Measurements from ENCODE around the gene CREM.
A peak's percentile ranks its signal among the peaks of the same experiment; 100 is the strongest.

The CREM gene

GRCh38 chr10:35126530-35127288, at the start of gene CREM:
Gene CREM, plus strand, starts transcription at chr10:35126846. Its CDS starts 10,990 bp downstream, at chr10:35137836.
- TF ChIP-seq NFIC (IDR thresholded peaks at IDR 0.05): peak; percentile 37; the same call in 1 of the 2 replicates
- TF ChIP-seq, protein P1, sequence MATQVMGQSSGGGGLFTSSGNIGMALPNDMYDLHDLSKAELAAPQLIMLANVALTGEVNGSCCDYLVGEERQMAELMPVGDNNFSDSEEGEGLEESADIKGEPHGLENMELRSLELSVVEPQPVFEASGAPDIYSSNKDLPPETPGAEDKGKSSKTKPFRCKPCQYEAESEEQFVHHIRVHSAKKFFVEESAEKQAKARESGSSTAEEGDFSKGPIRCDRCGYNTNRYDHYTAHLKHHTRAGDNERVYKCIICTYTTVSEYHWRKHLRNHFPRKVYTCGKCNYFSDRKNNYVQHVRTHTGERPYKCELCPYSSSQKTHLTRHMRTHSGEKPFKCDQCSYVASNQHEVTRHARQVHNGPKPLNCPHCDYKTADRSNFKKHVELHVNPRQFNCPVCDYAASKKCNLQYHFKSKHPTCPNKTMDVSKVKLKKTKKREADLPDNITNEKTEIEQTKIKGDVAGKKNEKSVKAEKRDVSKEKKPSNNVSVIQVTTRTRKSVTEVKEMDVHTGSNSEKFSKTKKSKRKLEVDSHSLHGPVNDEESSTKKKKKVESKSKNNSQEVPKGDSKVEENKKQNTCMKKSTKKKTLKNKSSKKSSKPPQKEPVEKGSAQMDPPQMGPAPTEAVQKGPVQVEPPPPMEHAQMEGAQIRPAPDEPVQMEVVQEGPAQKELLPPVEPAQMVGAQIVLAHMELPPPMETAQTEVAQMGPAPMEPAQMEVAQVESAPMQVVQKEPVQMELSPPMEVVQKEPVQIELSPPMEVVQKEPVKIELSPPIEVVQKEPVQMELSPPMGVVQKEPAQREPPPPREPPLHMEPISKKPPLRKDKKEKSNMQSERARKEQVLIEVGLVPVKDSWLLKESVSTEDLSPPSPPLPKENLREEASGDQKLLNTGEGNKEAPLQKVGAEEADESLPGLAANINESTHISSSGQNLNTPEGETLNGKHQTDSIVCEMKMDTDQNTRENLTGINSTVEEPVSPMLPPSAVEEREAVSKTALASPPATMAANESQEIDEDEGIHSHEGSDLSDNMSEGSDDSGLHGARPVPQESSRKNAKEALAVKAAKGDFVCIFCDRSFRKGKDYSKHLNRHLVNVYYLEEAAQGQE (IDR thresholded peaks at IDR 0.05; ENCODE audit: low read depth): no peak
- peak; percentile 62 for TF ChIP-seq TAF1 (IDR thresholded peaks at IDR 0.05; ENCODE audit: low read depth)
- TF ChIP-seq RAD21 (IDR thresholded peaks at IDR 0.05; ENCODE audit: low read depth): peak; percentile 52
- TF ChIP-seq CEBPB (IDR thresholded peaks at IDR 0.05): no peak
- TF ChIP-seq TCF12 (IDR thresholded peaks at IDR 0.05; ENCODE audit: low read depth): peak; percentile 42; the same call in 1 of the 2 replicates
- no peak; the same call in 1 of the 2 replicates for TF ChIP-seq EGR1 (IDR thresholded peaks at IDR 0.05)
- TF ChIP-seq YY1 (IDR thresholded peaks at IDR 0.05; ENCODE audit: low read depth): peak; percentile 20; the same call in 1 of the 2 replicates
- TF ChIP-seq FOXM1 (IDR thresholded peaks at IDR 0.05; ENCODE audit: borderline replicate concordance, low read depth): 0 out of 2 replicates have a peak, but pooled peaks have one; percentile 26
- TF ChIP-seq USF1 (IDR thresholded peaks at IDR 0.05): no peak
- TF ChIP-seq, protein P2, sequence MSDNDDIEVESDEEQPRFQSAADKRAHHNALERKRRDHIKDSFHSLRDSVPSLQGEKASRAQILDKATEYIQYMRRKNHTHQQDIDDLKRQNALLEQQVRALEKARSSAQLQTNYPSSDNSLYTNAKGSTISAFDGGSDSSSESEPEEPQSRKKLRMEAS (IDR thresholded peaks at IDR 0.05): peak; percentile 85
- TF ChIP-seq CREB1 (IDR thresholded peaks at IDR 0.05; ENCODE audit: low read depth): peak; percentile 95
- TF ChIP-seq ZBTB7A (IDR thresholded peaks at IDR 0.05; ENCODE audit: low read depth): no peak
- 0 out of 2 replicates have a peak, but pooled peaks have one; percentile 40 for TF ChIP-seq TEAD4 (IDR thresholded peaks at IDR 0.05)
- peak; percentile 20; the same call in 1 of the 2 replicates for TF ChIP-seq EP300 (IDR thresholded peaks at IDR 0.05; ENCODE audit: borderline replicate concordance)

DNA sequence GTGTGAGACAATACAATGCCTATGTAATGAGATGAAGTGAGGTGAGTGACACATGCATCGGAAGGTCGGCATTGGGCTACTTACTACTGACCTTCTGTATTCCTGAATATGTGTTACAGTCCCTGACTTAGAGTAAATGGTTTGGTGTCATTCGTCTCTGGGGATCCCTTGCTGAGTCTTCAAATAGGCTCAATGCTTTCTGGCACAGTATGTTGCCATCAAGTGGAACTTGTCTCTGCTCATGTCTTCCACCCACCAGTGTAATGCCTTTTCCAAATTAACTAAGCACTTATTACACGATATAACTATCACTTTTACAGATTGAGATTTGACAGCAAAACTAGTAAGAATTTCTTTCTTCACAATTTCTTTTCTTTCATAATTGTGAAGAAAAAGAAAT, 47.4 kb upstream of the CREM start:
- TF ChIP-seq, protein P2 (IDR thresholded peaks at IDR 0.05): no peak
- TF ChIP-seq TEAD4 (IDR thresholded peaks at IDR 0.05) (no peak), CREB1 (IDR thresholded peaks at IDR 0.05; ENCODE audit: low read depth) (no peak), USF1 (IDR thresholded peaks at IDR 0.05) (no peak), YY1 (IDR thresholded peaks at IDR 0.05; ENCODE audit: low read depth) (no peak), ZBTB7A (IDR thresholded peaks at IDR 0.05; ENCODE audit: low read depth) (no peak), CEBPB (IDR thresholded peaks at IDR 0.05) (no peak), EP300 (IDR thresholded peaks at IDR 0.05; ENCODE audit: borderline replicate concordance) (no peak), EGR1 (IDR thresholded peaks at IDR 0.05) (no peak)
- TF ChIP-seq, protein P1 (IDR thresholded peaks at IDR 0.05; ENCODE audit: low read depth): no peak

DNA sequence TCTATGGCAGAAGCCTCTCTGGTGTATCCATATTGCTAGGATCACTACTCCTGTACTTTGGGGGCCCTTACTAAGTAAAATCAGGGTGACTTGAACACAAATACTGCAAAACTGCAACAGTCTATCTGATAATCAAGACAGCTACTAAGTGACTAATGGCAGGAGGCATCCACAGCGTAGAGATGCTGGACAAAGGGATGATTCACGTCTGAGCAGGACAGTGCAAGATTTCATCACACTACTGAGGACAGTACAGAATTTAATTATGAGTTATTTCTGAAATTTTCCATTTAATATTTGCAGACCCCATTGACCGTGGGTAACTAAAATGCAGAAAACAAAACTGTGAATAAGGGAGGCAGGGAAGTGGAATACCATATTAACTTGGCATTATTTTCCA, 46.9 kb upstream of the CREM start:
- TF ChIP-seq, protein P1 (IDR thresholded peaks at IDR 0.05; ENCODE audit: low read depth): no peak
- no peak for TF ChIP-seq CEBPB (IDR thresholded peaks at IDR 0.05)
- no peak for TF ChIP-seq EGR1 (IDR thresholded peaks at IDR 0.05)
- no peak for TF ChIP-seq CREB1 (IDR thresholded peaks at IDR 0.05; ENCODE audit: low read depth)
- TF ChIP-seq ZBTB7A (IDR thresholded peaks at IDR 0.05; ENCODE audit: low read depth): no peak
- TF ChIP-seq FOXM1 (IDR thresholded peaks at IDR 0.05; ENCODE audit: borderline replicate concordance, low read depth): no peak
- TF ChIP-seq TEAD4 (IDR thresholded peaks at IDR 0.05): no peak
- no peak for TF ChIP-seq EP300 (IDR thresholded peaks at IDR 0.05; ENCODE audit: borderline replicate concordance)
- TF ChIP-seq, protein P2 (IDR thresholded peaks at IDR 0.05): no peak
- no peak for TF ChIP-seq NFIC (IDR thresholded peaks at IDR 0.05)
- TF ChIP-seq YY1 (IDR thresholded peaks at IDR 0.05; ENCODE audit: low read depth): no peak
- TF ChIP-seq USF1 (IDR thresholded peaks at IDR 0.05): no peak
- TF ChIP-seq TCF12 (IDR thresholded peaks at IDR 0.05; ENCODE audit: low read depth): no peak
- no peak for TF ChIP-seq RAD21 (IDR thresholded peaks at IDR 0.05; ENCODE audit: low read depth)
- no peak for TF ChIP-seq TAF1 (IDR thresholded peaks at IDR 0.05; ENCODE audit: low read depth)
